Transverse colon (tissue), 4 donors: ENCODE results near the gene CNOT11.

Experiments used
- EP300 ChIP-seq: sonication (generic); formaldehyde crosslinking; IDR thresholded peaks from one replicate; pipeline ENCODE4 v1.6.1; 2017; ENCODE audit warnings: antibody characterized with exemption, low read depth
- POLR2A ChIP-seq: fragments of 450-650 bp; IDR thresholded peaks from one replicate; pipeline ENCODE4 v1.6.1; 2016; ENCODE audit warnings: antibody characterized with exemption, mild to moderate bottlenecking, moderate library complexity
- POLR2AphosphoS5 ChIP-seq, 3 donors: sonication (generic); formaldehyde crosslinking; IDR thresholded peaks; one replicate each; pipeline ENCODE4 v1.6.1; 2016; ENCODE audit warnings: antibody characterized with exemption in 3 of 3
- TF ChIP-seq, protein P1 (sequence below), 5 experiments: fragments of 200-600 bp in 3 of 5; fragments of 450-650 bp in 2 of 5; sonication (generic) in 3 of 5; IDR thresholded peaks; 1 replicate in 2 of 5; 2 replicates in 3 of 5; pipeline ENCODE4 v1.5.1; 2016 to 2017; ENCODE audit warnings: antibody characterized with exemption in 5 of 5, inconsistent platforms in 3 of 5, mild to moderate bottlenecking in 2 of 5, moderate library complexity in 1 of 5

DNA sequence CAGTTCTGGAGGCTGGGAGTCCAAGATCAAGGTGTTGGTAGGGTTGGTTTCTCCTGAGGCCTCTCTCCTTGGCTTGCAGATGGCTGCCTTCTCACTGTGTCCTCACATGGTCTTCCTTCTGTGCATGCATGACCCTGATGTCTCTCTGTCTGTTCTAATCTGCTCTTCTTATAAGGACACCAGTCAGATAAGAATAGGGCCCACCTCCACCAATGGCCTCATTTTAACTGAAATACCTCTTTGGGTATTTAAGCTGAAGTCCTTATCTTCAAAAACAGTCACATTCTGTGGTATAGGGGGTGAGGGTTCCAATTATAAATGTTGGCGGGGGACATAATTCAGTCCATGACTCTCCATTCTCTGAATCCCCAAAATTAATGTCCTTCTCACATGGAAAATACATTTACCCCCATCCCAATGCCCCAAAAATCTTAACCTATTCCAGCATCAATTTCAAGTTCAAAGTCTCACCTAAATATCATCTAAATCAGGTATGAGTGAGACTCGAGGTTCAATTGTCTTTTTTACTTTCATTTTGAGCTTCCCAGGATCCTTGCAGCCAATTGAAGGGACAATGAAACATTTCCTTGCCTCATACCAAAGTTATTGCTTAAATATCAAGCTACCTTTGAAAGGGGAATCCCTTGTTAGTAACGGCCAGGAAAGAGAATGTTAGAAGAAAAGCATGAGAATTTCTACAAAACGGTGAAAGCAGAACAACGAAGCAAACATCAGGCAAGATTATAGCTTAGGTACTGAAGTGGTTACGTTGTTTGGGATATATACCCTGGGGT lies 20.6 kb upstream of the CNOT11 start:
- TF ChIP-seq, protein P1, sequence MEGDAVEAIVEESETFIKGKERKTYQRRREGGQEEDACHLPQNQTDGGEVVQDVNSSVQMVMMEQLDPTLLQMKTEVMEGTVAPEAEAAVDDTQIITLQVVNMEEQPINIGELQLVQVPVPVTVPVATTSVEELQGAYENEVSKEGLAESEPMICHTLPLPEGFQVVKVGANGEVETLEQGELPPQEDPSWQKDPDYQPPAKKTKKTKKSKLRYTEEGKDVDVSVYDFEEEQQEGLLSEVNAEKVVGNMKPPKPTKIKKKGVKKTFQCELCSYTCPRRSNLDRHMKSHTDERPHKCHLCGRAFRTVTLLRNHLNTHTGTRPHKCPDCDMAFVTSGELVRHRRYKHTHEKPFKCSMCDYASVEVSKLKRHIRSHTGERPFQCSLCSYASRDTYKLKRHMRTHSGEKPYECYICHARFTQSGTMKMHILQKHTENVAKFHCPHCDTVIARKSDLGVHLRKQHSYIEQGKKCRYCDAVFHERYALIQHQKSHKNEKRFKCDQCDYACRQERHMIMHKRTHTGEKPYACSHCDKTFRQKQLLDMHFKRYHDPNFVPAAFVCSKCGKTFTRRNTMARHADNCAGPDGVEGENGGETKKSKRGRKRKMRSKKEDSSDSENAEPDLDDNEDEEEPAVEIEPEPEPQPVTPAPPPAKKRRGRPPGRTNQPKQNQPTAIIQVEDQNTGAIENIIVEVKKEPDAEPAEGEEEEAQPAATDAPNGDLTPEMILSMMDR (IDR thresholded peaks at IDR 0.05) = no peak
- no peak for TF ChIP-seq POLR2A
- TF ChIP-seq EP300 = no peak
- no peak for TF ChIP-seq POLR2AphosphoS5 (IDR thresholded peaks at IDR 0.05)
